DMS53 treated with DMSO at 0.1 percent for 48 hours (cell line): Measurements from ENCODE around the gene SLC17A9.

Experiments
- DNase-seq: peaks from one replicate; lab custom pipeline; 2025; ENCODE audit not compliant: unreplicated experiment; lab: John Stamatoyannopoulos, UW

The SLC17A9 gene

GRCh38 chr20:63016514-63017075 is 64.1 kb downstream of the SLC17A9 start:
- no peak for DNase-seq

GRCh38 chr20:63017076-63017825 is 64.7 kb downstream of the SLC17A9 start:
- DNase-seq: no peak

- DNase-seq: no peak
Measured at GRCh38 chr20:63017826-63018411, 65.4 kb downstream of the SLC17A9 start.
